Adrenal gland (tissue), 12 donors: ENCODE measurements around the gene IQSEC1. TPM values are rescaled to one million over a fixed set of nuclear protein-coding genes. Genes with fewer than 3 reads are reported as not detected.
A peak's percentile ranks its signal among the peaks of the same experiment; 100 is the strongest.

Experiments
- DNase-seq, 7 donors: peaks; one replicate each; pipeline ENCODE4 v3.0.0-alpha.2; 2019 to 2020
- H3K27ac ChIP-seq, 5 donors: fragments of 200-600 bp; sonication (generic) in 4 of 5; 1 replicate in 3 of 5; 2 replicates in 2 of 5; pipeline versions ENCODE4 v1.5.1 to v1.8.0; 2016 to 2020; ENCODE audit warnings: mild to moderate bottlenecking in 1 of 5
- H3K27me3 ChIP-seq: fragments of 200-600 bp; 2 replicates; pipeline ENCODE4 v1.8.0; 2021
- H3K36me3 ChIP-seq, 2 donors: fragments of 200-600 bp; replicated peaks in 1 of 2; 1 replicate in 1 of 2; 2 replicates in 1 of 2; pipeline versions ENCODE4 v1.5.1 to v1.8.0; 2018 to 2022
- H3K4me1 ChIP-seq, 2 donors: fragments of 200-600 bp; replicated peaks in 1 of 2; 1 replicate in 1 of 2; 2 replicates in 1 of 2; pipeline versions ENCODE4 v1.5.1 to v1.8.0; 2018 to 2021
- H3K4me3 ChIP-seq, 4 donors: fragments of 200-600 bp; sonication (generic) in 3 of 4; one replicate each; pipeline ENCODE4 v1.5.1; 2016 to 2018
- H3K9me3 ChIP-seq, 3 donors: fragments of 200-600 bp; sonication (generic) in 1 of 3; replicated peaks in 1 of 3; 1 replicate in 2 of 3; 2 replicates in 1 of 3; pipeline versions ENCODE4 v1.5.1 to v1.8.0; 2016 to 2021
- POLR2A ChIP-seq, 2 donors: fragments of 450-650 bp; IDR thresholded peaks; one replicate each; pipeline ENCODE4 v1.6.1; 2017; ENCODE audit warnings: antibody characterized with exemption in 2 of 2, mild to moderate bottlenecking in 2 of 2, moderate library complexity in 1 of 2
- WGBS, 4 donors: extraction: QIAGEN DNeasy Blood & Tissue Kit in 2 of 4; methylation state at CpG; one replicate each; pipeline versions ENCODE4 v1.1.5 to v1.1.7; 2013 to 2017; 5-methylcytosine and 5-hydroxymethylcytosine counted together
- intact Hi-C, 2 donors: fragments of 100-400 bp; cut with DNase I; formaldehyde crosslinking; loops; one replicate each; pipeline versions ENCODE4 v1.14.1 to v1.15.0; 2022 to 2023
- polyA plus RNA-seq, 3 donors: library from polyadenylated mRNA; stranded (reverse); fragments of 200-250 nt in 2 of 3; fragments of 350-450 nt in 1 of 3; fragmentation: Illumina TruSeq in 1 of 3; extraction: RNeasy Lipid Tissue Mini Kit (QIAGEN cat#74804) in 1 of 3; gene quantifications; one replicate each; pipeline ENCODE4 v1.2.3, GENCODE V29; 2013 to 2014
- total RNA-seq, 9 donors: library from RNA; depleted of rRNA in 4 of 9; stranded (reverse); fragments of >200 nt in 4 of 9; fragments of 120-200 nt in 1 of 9; fragmentation: NEBNext Ultra II Directional in 1 of 9; extraction: Animal tissue kit (Norgen Biotek cat#: 25700) in 1 of 9; gene quantifications; one replicate each; pipeline versions ENCODE4 v1.1.0 to v1.2.4, GENCODE V29; 2013 to 2023
- TF ChIP-seq, protein P1 (sequence below), 6 experiments: fragments of 450-650 bp in 4 of 6; fragments of 200-600 bp in 2 of 6; sonication (generic) in 1 of 6; IDR thresholded peaks; 1 replicate in 5 of 6; 2 replicates in 1 of 6; pipeline versions ENCODE4 v1.5.1 to v1.8.0; 2016 to 2021; ENCODE audit warnings: antibody characterized with exemption in 6 of 6, mild to moderate bottlenecking in 2 of 6, moderate library complexity in 1 of 6
- donor health status: healthy with polysubstance abuse.
- donor health status: Bipolar disorder and iron deficiency.
- donor health status: DM: yes; HTN: yes; CAD: no.
- donor health status: DM: no; HTN: no; CAD: no.
- donor health status: DM: no; HTN: no; CAD: no.
- donor health status: DM: yes; HTN: yes; CAD: no.

Gene IQSEC1
- total and polyA plus RNA-seq, 12 donors: 24.4 to 133 (median 94.2) TPM

- intact Hi-C loops: no loop called here
- peaks cover 30% of the 10 kb centered on the region for H3K27me3 ChIP-seq
Measured at GRCh38 chr3:13071695-13072094, 1.5 kb downstream of the IQSEC1 start.

DNA sequence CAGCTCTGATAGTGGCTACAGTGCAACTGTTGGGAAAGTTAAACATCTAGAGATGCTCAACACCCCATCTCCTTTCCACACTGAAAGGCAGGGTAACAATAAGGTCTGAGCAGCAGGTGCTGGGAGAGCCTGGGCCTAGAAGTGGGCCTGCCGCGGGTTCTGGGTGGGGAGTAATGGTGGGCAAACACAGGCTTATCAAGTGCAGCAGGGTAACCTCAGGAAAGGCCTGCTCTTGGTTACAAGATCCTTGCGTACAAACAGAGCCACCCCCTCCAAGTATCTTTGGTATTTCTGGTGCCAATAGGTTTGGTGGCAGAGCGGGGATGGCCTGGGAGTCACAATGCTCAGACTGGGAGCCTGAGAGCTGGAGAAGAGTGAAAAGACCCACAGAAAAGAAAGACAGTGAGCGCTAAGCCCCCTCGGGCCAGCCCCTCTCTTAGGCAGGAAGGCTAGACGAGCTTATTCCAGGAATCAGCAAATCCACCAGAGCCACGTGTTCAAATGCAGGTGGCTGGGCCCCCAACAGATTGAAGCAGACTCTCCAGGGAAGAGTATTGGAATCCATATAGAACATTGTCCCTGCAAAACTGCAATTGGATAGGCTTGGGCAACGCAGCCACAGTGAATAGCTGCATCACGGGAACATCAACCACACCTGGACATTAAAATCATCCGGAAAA is 2.7 kb downstream of the IQSEC1 start:
- intact Hi-C loops: no loop called here

More at GRCh38 chr3:13071695-13072094, 1.5 kb downstream of the IQSEC1 start:
- Histone ChIP-seq H3K27ac (peak overlapping the region in 1 of 5 donors; percentile 17), H3K36me3 (no peaks in the 10 kb centered on the region), H3K4me1 (peaks cover 0 to 9% of the 10 kb centered on the region in 2 donors), H3K4me3 (no peak overlapping the region), H3K9me3 (no peaks in the 10 kb centered on the region)
- DNase-seq: no peak
- no peak for TF ChIP-seq POLR2A (IDR thresholded peaks at IDR 0.05)
- TF ChIP-seq, protein P1, sequence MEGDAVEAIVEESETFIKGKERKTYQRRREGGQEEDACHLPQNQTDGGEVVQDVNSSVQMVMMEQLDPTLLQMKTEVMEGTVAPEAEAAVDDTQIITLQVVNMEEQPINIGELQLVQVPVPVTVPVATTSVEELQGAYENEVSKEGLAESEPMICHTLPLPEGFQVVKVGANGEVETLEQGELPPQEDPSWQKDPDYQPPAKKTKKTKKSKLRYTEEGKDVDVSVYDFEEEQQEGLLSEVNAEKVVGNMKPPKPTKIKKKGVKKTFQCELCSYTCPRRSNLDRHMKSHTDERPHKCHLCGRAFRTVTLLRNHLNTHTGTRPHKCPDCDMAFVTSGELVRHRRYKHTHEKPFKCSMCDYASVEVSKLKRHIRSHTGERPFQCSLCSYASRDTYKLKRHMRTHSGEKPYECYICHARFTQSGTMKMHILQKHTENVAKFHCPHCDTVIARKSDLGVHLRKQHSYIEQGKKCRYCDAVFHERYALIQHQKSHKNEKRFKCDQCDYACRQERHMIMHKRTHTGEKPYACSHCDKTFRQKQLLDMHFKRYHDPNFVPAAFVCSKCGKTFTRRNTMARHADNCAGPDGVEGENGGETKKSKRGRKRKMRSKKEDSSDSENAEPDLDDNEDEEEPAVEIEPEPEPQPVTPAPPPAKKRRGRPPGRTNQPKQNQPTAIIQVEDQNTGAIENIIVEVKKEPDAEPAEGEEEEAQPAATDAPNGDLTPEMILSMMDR (IDR thresholded peaks at IDR 0.05): no peak
- WGBS, 4 donors: 83 to 94% (median 90%) methylated on average over 5 to 13 of the region's 13 CpGs

DNA sequence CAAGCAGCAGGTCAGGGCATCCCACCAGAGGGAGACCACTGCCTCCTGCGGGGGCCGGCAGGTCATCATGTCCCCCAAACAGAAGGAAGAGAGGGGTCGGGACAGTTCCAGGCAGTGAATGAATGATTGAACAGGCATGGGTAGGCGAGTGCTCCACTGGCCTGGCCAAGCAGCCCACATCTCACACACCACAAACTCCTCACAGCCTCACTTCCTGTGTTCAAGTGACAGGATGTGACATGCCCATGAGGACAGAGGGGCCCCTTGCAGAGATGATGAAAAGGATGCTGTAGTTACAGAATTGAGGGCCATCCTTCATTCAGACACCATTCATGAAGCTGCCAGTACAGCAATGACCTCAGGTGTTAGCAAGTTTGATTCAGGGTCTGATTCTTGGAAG is 3.7 kb downstream of the IQSEC1 start:
- Histone ChIP-seq H3K27me3 (peaks cover 22% of the 10 kb centered on the region), H3K27ac (no peak overlapping the region), H3K4me3 (no peak overlapping the region), H3K4me1 (peaks cover 0 to 9% of the 10 kb centered on the region in 2 donors), H3K9me3 (no peaks in the 10 kb centered on the region), H3K36me3 (no peaks in the 10 kb centered on the region)
- intact Hi-C loops: no loop called here
- no peak for TF ChIP-seq POLR2A (IDR thresholded peaks at IDR 0.05)
- TF ChIP-seq, protein P1 (IDR thresholded peaks at IDR 0.05): no peak
- DNase-seq: no peak
- 83 to 91% (median 84%) methylated on average over 1 to 4 of the region's 4 CpGs for WGBS, 4 donors

More for the DNA sequence above, 2.7 kb downstream of the IQSEC1 start:
- no peak overlapping the region for H3K27ac ChIP-seq
- no peaks in the 10 kb centered on the region for H3K36me3 ChIP-seq
- peaks cover 26% of the 10 kb centered on the region for H3K27me3 ChIP-seq
- H3K4me3 ChIP-seq: no peak overlapping the region
- 81 to 90% (median 86%) methylated on average over 8 to 11 of the region's 11 CpGs for WGBS, 4 donors
- H3K4me1 ChIP-seq: peaks cover 0 to 9% of the 10 kb centered on the region in 2 donors
- no peak for DNase-seq
- no peak for TF ChIP-seq POLR2A (IDR thresholded peaks at IDR 0.05)
- TF ChIP-seq, protein P1 (IDR thresholded peaks at IDR 0.05): no peak
- no peaks in the 10 kb centered on the region for H3K9me3 ChIP-seq

DNA sequence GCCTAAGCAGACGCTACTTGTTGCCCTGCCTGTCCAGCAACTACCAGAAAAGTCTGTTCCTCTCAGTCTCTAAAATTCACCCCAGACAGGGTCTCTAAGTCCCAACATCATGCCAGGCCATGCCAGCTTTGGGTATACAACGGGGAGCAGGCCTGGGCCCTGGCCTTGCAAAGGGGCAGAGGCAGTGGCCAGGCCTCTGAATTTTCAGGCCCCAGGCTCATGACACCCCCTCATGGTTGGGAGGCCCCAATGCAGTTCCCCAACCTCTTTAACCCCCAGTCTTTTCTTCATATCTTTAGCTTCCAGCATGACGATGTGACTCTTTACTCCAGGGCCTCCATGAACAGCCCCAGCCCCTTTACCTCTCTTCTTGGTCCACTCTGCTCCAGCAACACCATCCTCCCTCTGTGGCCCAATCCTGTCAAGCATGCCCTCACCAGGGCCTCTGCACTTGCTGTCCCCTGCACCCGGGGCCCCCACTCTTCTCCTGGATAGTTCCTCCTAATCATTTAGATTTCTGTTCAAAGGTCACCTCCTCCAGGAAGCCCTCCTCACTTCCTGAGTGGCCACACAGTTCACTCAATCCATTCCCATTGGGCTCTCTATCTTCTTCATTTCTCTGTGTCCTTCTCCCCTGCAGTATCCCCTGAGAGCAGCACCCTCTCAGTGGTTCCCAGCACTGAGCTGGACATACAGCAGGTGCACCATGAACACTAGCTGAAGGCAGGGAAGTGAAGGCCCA is 4.8 kb downstream of the IQSEC1 start:
- no peaks in the 10 kb centered on the region for H3K36me3 ChIP-seq
- peaks cover 17% of the 10 kb centered on the region for H3K27me3 ChIP-seq
- H3K4me1 ChIP-seq: peaks cover 0 to 6% of the 10 kb centered on the region in 2 donors
- no peak for DNase-seq
- no peak overlapping the region for H3K27ac ChIP-seq
- no peak for TF ChIP-seq POLR2A (IDR thresholded peaks at IDR 0.05)
- TF ChIP-seq, protein P1 (IDR thresholded peaks at IDR 0.05): no peak
- intact Hi-C loops: no loop called here
- 65 to 78% (median 73%) methylated on average over 3 to 4 of the region's 4 CpGs for WGBS, 4 donors
- no peaks in the 10 kb centered on the region for H3K9me3 ChIP-seq
- no peak overlapping the region for H3K4me3 ChIP-seq
